ENCODE results near the gene ZNF462.

Gene ZNF462

DNA sequence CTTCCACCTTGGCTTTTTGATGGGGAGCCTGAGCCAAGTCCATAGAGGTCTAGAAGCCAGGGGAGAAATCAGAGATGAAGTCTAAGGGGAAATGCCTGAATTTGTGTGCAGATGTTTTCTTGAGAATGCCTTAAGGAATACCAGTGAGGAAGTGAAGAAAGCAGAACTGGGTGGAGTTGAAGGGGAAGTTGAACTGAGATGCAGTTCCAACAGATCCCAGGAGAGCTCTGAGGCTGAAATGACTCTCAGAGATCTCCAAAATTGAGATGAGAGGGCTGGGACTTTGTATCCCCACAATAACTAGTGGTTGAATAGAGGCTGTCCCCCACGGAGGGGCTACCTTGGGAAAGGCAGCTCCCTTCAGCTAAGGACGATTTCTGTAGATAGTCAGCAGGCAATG lies 197.1 kb downstream of the ZNF462 start:
- Histone ChIP-seq H3K4me3 (ENCODE audit: low read length in 2 of 2) (no peak overlapping the region), H3K9ac (ENCODE audit: low read length in 2 of 2) (no peak overlapping the region), H3K27me3 (ENCODE audit: control insufficient read depth in 1 of 2, insufficient read depth in 2 of 2, low read length in 2 of 2) (no peaks in the 10 kb centered on the region), H3K27ac (ENCODE audit: low read length) (no peak overlapping the region), H3K36me3 (ENCODE audit: control insufficient read depth in 2 of 2, insufficient read depth in 2 of 2, low read length in 2 of 2) (no peaks in the 10 kb centered on the region), H3K4me1 (ENCODE audit: control insufficient read depth, insufficient read depth, low read length) (no peaks in the 10 kb centered on the region), H3K9me3 (ENCODE audit: control insufficient read depth in 2 of 2, low read length in 2 of 2) (no peaks in the 10 kb centered on the region)

All from stomach smooth muscle (tissue), 2 donors.